Omental fat pad (tissue), 4 donors: Measurements from ENCODE around the gene SELENOF. TPM values are rescaled to one million over a fixed set of nuclear protein-coding genes. Genes with fewer than 3 reads are reported as not detected.
"Not testable (repeated sequence)": the region's sequence is repeated elsewhere in the genome, so short reads cannot be mapped to it uniquely, and the experiment has no call there.

Source experiments
- ATAC-seq: fragments of 150-250 bp; one replicate; pipeline ENCODE4 v1.9.1; 2016; ENCODE audit warnings: mild to moderate bottlenecking, moderate library complexity; ENCODE audit not compliant: low FRiP score
- DNase-seq: peaks from one replicate; pipeline ENCODE4 v3.0.0-alpha.2; 2019; ENCODE audit warnings: low spot score
- total RNA-seq, 4 donors: library from RNA; depleted of rRNA; stranded (reverse); fragments of >200 nt; gene quantifications; one replicate each; pipeline ENCODE4 v1.1.0, GENCODE V29; 2016
- TF ChIP-seq, protein P1 (sequence below), 3 donors: fragments of 450-650 bp; IDR thresholded peaks; one replicate each; pipeline ENCODE4 v1.5.1; 2016 to 2017; ENCODE audit warnings: antibody characterized with exemption in 3 of 3, mild to moderate bottlenecking in 3 of 3, moderate library complexity in 2 of 3

SELENOF gene
- total RNA-seq, 4 donors from 2014 or later: 120 to 177 (median 138) TPM

DNA sequence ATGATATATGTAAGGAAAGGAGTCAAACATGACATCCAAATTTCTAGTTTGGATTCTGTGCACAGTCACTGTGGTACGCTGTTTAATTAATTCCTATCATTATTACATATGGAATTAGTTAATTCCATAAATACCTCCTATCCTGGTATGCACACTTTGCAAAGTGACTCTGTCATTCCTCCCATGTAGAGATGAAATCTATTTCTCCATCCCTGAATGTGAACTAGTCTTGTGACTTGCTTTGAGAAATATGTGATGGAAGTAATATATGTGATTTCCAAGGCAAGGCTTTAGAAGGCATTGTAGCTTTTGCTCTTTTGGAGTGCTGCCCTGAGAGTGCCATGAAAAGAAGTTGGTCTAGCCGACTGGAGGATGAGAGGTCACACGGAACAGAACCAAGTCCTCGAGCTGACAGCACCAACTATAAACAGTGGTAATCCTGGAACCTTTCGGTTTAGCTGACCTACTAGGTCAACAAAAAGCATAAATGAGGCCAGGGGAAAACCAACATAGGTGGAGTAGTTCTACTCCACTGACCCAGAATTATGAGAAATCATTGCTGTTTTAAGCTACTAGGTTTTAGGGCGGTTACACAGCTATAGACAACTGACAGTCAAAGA, 1.5 kb downstream of the SELENOF start:
- TF ChIP-seq, protein P1, sequence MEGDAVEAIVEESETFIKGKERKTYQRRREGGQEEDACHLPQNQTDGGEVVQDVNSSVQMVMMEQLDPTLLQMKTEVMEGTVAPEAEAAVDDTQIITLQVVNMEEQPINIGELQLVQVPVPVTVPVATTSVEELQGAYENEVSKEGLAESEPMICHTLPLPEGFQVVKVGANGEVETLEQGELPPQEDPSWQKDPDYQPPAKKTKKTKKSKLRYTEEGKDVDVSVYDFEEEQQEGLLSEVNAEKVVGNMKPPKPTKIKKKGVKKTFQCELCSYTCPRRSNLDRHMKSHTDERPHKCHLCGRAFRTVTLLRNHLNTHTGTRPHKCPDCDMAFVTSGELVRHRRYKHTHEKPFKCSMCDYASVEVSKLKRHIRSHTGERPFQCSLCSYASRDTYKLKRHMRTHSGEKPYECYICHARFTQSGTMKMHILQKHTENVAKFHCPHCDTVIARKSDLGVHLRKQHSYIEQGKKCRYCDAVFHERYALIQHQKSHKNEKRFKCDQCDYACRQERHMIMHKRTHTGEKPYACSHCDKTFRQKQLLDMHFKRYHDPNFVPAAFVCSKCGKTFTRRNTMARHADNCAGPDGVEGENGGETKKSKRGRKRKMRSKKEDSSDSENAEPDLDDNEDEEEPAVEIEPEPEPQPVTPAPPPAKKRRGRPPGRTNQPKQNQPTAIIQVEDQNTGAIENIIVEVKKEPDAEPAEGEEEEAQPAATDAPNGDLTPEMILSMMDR (IDR thresholded peaks at IDR 0.05): no peak
- DNase-seq: no peak
- ATAC-seq: no peak

DNA sequence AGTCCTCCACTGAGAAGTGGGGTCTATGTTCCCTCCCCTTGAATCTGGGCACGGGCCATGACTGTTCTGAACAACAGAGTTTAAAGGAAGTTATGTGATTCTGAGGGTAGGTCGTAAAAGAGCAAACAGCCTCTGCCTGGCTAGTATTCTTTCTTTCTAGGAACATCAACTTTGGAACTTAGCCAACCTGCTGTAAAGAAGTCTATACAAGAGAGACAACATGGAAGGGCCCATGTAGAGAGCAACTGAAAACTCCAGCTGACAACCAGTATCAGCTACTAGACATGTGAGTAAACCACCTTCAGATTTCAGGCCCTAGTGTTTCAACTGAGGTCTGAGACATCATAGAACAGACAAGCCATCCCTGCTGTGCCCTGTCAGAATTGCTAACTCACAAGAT, 7.5 kb downstream of the SELENOF start:
- DNase-seq (no peak), ATAC-seq (no peak)
- TF ChIP-seq, protein P1 (IDR thresholded peaks at IDR 0.05): no peak

DNA sequence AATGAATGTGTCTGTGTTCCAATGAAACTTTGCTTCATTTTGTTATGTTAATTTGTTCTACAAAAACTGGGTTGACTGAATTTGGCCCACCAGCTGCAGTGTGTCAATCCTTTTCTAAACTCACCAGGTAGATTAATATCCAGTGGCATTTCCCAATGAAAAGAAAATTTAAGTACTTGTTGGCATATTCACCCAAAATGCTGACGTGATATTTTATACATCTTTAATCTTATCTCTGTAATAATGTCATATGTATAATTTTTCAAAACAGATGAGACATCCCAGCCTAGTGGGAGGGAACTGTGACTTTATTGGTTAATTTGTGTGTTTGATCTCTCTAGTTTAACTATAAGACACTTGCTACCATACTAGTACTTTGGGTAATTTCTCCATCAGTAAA, 8.1 kb downstream of the SELENOF start:
- no peak for ATAC-seq
- TF ChIP-seq, protein P1 (IDR thresholded peaks at IDR 0.05): no peak
- no peak for DNase-seq

DNA sequence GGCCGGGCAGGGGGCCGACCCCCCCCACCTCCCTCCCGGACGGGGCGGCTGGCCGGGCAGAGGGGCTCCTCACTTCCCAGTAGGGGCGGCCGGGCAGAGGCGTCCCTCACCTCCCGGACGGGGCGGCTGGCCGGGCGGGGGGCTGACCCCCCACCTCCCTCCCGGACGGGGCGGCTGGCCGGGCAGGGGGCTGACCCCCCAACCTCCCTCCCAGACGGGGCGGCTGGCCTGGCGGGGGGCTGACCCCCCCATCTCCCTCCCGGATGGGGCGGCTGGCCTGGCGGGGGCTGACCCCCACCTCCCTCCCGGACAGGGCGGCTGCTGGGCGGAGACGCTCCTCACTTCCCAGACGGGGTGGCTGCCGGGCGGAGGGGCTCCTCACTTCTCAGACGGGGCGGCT, 14.5 kb downstream of the SELENOF start:
- not testable (repeated sequence) for DNase-seq, ATAC-seq

DNA sequence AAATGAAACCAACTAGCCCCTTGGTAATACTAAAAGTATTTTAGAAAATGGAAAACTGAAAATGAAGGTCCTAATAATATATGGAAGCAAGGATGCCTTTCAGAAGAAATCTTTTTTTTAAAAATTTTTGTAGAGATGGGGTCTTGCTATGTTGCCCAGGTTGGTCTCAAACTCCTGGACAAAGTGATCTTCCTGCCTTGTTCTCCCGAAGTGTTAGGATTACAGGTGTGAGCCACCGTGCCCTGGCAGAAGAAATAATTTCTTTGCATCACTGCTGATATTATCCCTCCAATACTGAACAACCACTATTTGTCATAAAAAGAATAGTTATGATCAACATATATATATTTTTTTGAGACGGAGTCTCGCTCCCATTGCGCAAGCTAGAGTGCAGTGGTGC, 25.6 kb downstream of the SELENOF start:
- DNase-seq (no peak), ATAC-seq (no peak)
- TF ChIP-seq, protein P1 (IDR thresholded peaks at IDR 0.05): no peak

DNA sequence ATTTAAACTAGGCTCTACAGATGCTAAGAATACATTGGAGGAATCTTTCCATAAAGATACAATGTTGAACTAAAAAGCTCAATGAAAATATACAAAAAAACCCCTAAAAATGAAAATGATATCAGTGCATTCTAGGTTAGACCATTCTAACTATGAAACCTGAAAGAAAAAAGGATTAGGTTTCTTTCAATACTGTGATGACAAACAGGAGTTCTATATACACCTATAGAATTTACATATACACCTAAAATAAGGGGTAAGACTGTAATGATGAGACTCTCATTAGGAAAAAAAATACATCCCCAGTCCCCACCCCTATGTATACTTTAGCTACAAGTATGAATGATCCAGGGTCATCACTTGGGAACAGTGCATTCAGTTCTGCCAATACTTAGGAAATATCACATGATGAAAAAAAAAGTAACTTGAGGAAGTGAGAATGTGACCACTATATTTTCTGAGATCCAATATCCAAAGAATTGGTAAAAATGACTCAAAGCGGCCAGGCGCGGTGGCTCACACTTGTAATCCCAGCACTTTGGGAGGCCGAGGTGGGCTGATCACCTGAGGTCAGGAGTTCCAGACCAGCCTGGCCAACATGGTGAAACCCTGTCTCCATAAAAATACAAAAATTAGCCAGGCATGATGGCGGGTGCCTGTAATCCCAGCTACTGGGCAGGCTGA, 26.3 kb downstream of the SELENOF start:
- ATAC-seq (no peak), DNase-seq (no peak)
- TF ChIP-seq, protein P1 (IDR thresholded peaks at IDR 0.05): no peak

DNA sequence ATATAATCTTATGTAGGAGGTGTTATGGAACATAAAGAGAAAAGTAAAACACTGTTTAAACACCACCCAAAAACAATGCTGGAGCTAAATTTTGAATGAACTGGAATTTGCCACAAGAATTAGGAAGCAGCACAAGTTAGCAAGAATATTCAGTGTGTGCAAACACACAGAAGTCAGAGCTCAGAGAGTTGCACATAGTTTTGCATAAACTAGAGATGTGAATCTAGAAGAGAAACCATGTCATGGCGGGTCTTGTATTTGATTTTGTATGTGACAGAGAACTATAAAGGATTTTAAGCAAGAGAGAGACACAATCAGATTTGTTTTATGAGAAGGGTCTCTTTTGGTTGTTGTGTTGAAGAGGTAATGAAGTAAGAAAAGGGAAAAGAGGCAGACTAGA, 38.2 kb downstream of the SELENOF start:
- ATAC-seq (no peak), DNase-seq (no peak)
- TF ChIP-seq, protein P1 (IDR thresholded peaks at IDR 0.05): no peak
